ENCODE results near the gene POLN.

Gene POLN

GRCh38 chr4:2116687-2117400 is 125.1 kb downstream of the POLN start:
- no peak for DNase-seq (ENCODE audit: low read depth in 2 of 2)

- no peak for DNase-seq (ENCODE audit: low read depth in 2 of 2)
Measured at GRCh38 chr4:2105559-2105958, 136.4 kb downstream of the POLN start.

GRCh38 chr4:2104556-2105345 is 137.2 kb downstream of the POLN start:
- DNase-seq (ENCODE audit: low read depth in 2 of 2) = no peak

- no peak for DNase-seq (ENCODE audit: low read depth in 2 of 2)
Measured at GRCh38 chr4:2103843-2104547, 137.9 kb downstream of the POLN start.

- DNase-seq (ENCODE audit: low read depth in 2 of 2) = no peak
Measured at GRCh38 chr4:2103127-2103842, 138.6 kb downstream of the POLN start.

GRCh38 chr4:2102045-2102883 is 139.7 kb downstream of the POLN start:
- no peak for DNase-seq (ENCODE audit: low read depth in 2 of 2)

GRCh38 chr4:2101346-2102044 is 140.4 kb downstream of the POLN start:
- no peak for DNase-seq (ENCODE audit: low read depth in 2 of 2)

GRCh38 chr4:2096073-2096609 is 145.8 kb downstream of the POLN start:
- no peak for DNase-seq (ENCODE audit: low read depth in 2 of 2)

- no peak for DNase-seq (ENCODE audit: low read depth in 2 of 2)
Measured at GRCh38 chr4:2095236-2096072, 146.5 kb downstream of the POLN start.

GRCh38 chr4:2094545-2094944 is 147.4 kb downstream of the POLN start:
- DNase-seq (ENCODE audit: low read depth in 2 of 2) = no peak

- no peak for DNase-seq (ENCODE audit: low read depth in 2 of 2)
Measured at GRCh38 chr4:2093265-2093664, 148.7 kb downstream of the POLN start.

GRCh38 chr4:2092669-2093053 is 149.3 kb downstream of the POLN start:
- no peak for DNase-seq (ENCODE audit: low read depth in 2 of 2)

- DNase-seq (ENCODE audit: low read depth in 2 of 2) = no peak
Measured at GRCh38 chr4:2091990-2092668, 149.8 kb downstream of the POLN start.

GRCh38 chr4:2090642-2091041 is 151.3 kb downstream of the POLN start:
- no peak for DNase-seq (ENCODE audit: low read depth in 2 of 2)

GRCh38 chr4:2089222-2089621 is 152.7 kb downstream of the POLN start:
- DNase-seq (ENCODE audit: low read depth in 2 of 2) = no peak

GRCh38 chr4:2087170-2087569 is 154.8 kb downstream of the POLN start:
- no peak for DNase-seq (ENCODE audit: low read depth in 2 of 2)

- no peak for DNase-seq (ENCODE audit: low read depth in 2 of 2)
Measured at GRCh38 chr4:2085496-2085901, 156.4 kb downstream of the POLN start.

- DNase-seq (ENCODE audit: low read depth in 2 of 2) = no peak
Measured at GRCh38 chr4:2084316-2084715, 157.6 kb downstream of the POLN start.

- DNase-seq (ENCODE audit: low read depth in 2 of 2) = no peak
Measured at GRCh38 chr4:2083826-2084160, 158.1 kb downstream of the POLN start.

All from activated CD4-positive, alpha-beta T cell treated with anti-CD3 and anti-CD28 coated beads for 24 hours (primary cell).